Activated naive CD4-positive, alpha-beta T cell (primary cell): ENCODE results near the gene JAG1.

ENCODE experiments used
- DNase-seq, 4 experiments: peaks; one replicate each; lab custom pipeline; 2025; lab: John Stamatoyannopoulos, UW

JAG1 gene

DNA sequence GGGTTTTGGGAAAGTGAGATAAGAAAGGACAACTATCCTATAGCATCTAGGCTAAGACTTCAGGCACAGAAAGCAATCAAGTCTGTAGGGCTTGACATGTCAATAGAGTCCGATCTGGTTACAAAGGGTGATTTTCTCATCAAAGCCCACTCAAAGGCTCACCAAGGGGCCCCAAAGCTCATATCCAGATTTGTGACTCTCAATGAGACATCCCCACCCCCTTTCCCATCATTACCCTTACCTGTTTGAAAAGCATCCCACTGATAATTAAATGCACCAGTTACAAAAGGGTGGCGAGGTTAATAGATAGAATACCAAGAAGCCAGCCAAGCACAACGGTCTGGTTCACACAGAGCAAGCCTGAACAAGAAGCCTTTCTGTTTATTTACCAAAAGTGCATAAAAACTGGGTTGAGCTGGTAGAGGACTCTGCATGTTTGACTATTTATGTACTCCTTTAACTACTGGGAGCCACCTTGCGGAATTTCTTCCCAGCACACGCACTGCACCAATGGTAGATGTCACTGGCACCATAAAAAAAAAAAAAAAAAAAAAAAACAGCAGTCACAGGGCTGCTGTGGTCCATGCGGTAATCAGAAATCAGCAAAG, 6.1 kb downstream of the JAG1 start:
- DNase-seq: no peak

- no peak for DNase-seq
Observed at GRCh38 chr20:10667077-10667401, 6.8 kb downstream of the JAG1 start.

- DNase-seq: no peak
Observed at GRCh38 chr20:10666221-10667076, 7.3 kb downstream of the JAG1 start.

- no peak for DNase-seq
Observed at GRCh38 chr20:10665791-10666190, 8.0 kb downstream of the JAG1 start.

GRCh38 chr20:10665027-10665561, 8.7 kb downstream of the JAG1 start:
- no peak for DNase-seq

DNA sequence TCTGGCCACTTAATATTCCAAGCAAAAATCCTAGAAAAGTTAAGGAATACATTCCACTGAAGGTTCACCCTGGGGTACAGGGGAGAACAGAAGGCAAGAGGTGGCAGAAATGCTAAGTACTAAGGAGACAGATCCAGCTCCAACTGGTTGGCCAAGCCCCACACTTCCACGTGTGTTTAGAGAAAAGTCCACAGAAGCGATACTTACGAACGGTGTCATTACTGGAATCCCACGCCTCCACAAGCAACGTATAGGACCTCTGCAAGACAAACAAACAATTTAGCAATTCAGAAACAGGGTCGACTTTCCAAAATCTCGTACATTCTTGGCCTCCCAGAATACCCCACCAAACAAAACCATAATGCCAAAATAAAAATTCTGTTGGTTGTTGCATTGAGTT, 10.0 kb downstream of the JAG1 start:
- no peak for DNase-seq

GRCh38 chr20:10662661-10663458, 10.9 kb downstream of the JAG1 start:
- DNase-seq: no peak

- DNase-seq: no peak
Observed at GRCh38 chr20:10662151-10662550, 11.6 kb downstream of the JAG1 start.

- DNase-seq: no peak
Observed at GRCh38 chr20:10661261-10661660, 12.5 kb downstream of the JAG1 start.

GRCh38 chr20:10660661-10661060, 13.1 kb downstream of the JAG1 start:
- no peak for DNase-seq

DNA sequence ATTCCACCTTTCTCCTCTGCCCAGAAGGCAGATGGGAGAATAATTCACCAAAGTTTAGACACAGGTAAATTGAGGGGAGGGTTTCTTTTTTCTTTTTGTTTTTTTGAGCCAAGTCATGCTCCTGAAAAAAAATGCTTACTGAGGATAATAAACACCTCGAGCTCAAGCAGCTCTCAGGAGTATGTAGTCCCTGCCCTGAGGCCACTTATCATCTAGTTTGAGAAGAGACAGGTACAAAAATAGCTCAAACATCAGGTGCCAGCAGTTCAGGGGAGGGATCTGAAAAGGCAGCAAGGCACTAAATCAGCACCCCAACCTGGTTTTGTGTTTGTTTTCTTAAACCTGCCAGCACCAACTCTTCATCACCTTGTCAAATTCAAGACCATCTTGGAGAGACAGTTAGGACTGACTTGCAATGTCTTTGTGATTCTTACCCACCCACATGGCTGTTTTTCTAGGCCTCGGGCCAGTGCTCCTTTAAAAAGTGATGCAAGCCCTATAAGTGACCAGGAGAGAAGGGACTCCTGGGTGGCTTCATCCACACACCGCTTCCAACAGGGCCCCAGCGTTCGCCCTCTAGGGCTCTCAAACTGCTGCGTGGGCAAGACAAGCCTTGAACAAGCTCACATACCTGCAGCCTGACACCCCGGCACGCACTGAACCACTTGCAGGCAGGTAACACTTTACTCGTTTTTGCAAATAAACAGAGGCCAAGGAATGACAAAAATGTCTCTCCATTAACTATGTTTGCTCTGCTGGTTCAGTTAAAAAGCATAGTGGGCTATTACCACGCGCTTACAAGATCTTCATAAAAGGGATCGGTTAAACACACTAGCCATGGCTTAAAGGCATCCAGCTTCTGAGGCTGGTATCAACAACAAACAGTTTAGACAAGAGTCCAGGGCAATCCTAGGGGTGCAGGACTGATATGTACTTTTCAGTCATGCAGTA, 13.9 kb downstream of the JAG1 start:
- no peak for DNase-seq

GRCh38 chr20:10658876-10659632, 14.7 kb downstream of the JAG1 start:
- DNase-seq: no peak

DNA sequence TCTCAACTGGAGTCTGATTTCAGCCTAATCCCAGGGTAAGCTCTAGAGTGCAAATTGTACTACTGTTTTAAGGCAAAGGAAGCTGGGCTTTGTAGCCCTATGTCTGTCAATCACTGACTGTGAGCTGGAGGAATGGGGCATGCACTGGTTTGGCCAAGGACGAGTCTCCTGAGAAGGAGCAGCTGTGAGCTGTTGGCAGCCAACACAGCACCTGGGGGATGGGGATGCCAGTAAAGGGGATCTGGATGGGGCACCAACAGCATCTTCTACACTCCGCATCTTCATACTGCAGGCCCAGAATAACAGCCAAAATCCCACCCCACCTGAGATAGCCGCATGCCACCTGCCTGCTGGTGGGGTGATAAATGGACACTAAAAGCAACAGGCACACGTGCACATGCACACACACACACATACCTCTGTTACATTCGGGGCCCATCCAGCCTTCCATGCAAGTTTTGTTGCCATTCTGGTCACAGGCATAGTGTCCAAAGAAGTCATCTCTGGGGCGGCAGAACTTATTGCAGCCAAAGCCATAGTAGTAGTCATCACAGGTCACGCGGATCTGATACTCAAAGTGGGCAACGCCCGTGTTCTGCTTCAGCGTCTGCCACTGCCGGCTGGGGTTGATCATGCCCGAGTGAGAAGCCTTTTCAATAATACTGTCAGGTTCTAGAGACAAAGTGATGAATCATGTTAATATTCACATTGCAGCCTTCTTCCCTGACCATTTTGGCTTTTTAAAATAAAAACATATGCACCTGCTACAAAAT, 15.6 kb downstream of the JAG1 start:
- no peak for DNase-seq

- DNase-seq: no peak
Observed at GRCh38 chr20:10657453-10657852, 16.3 kb downstream of the JAG1 start.

GRCh38 chr20:10655720-10656669, 17.8 kb downstream of the JAG1 start:
- DNase-seq: no peak

GRCh38 chr20:10654630-10655029, 19.2 kb downstream of the JAG1 start:
- DNase-seq: no peak

- no peak for DNase-seq
Observed at GRCh38 chr20:10654250-10654610, 19.6 kb downstream of the JAG1 start.

GRCh38 chr20:10653599-10654249, 20.1 kb downstream of the JAG1 start:
- DNase-seq: no peak
